DND-41 (cell line): ENCODE measurements around the gene BHMT2.

Source experiments
- ATAC-seq: fragments of 200-7000 bp; cut with Tn5 transposase; 3 replicates; pipeline ENCODE4 v1.9.1; 2021; ENCODE audit warnings: low read depth; ENCODE audit not compliant: insufficient read depth
- DNase-seq: peaks from one replicate; pipeline ENCODE4 v3.0.0-alpha.2; 2020
- H2AFZ ChIP-seq: 2 replicates; pipeline ENCODE4 v1.6.0; 2012; ENCODE audit warnings: low read depth, low read length
- H3K27ac ChIP-seq: 2 replicates; pipeline ENCODE4 v1.5.1; 2012; ENCODE audit warnings: low read length, inconsistent platforms
- H3K27me3 ChIP-seq: fragments of 200-600 bp; sonication (generic); 2 replicates; pipeline ENCODE4 v1.6.0; 2012; ENCODE audit warnings: low read length, mild to moderate bottlenecking, inconsistent platforms; ENCODE audit not compliant: insufficient read depth, poor library complexity
- H3K36me3 ChIP-seq: 2 replicates; pipeline ENCODE4 v1.5.1; 2012; ENCODE audit warnings: low read length, inconsistent platforms; ENCODE audit not compliant: insufficient read depth
- H3K4me1 ChIP-seq: 2 replicates; pipeline ENCODE4 v1.5.1; 2012; ENCODE audit warnings: mild to moderate bottlenecking, low read length; ENCODE audit not compliant: insufficient read depth
- H3K4me2 ChIP-seq: 2 replicates; pipeline ENCODE4 v1.6.0; 2012; ENCODE audit warnings: mild to moderate bottlenecking, moderate library complexity, low read length, inconsistent platforms; ENCODE audit not compliant: insufficient read depth
- H3K4me3 ChIP-seq, 2 experiments: fragments of 200-600 bp in 1 of 2; shearing (Covaris generic) in 1 of 2; 2 replicates each; pipeline ENCODE4 v1.5.1; 2012 to 2016; ENCODE audit warnings: inconsistent platforms in 2 of 2, low read length in 2 of 2, mild to moderate bottlenecking in 2 of 2, low read depth in 1 of 2, moderate library complexity in 1 of 2
- H3K79me2 ChIP-seq: 2 replicates; pipeline ENCODE4 v1.6.0; 2012; ENCODE audit warnings: low read length, inconsistent platforms; ENCODE audit not compliant: insufficient read depth
- H3K9ac ChIP-seq: 2 replicates; pipeline ENCODE4 v1.6.0; 2012; ENCODE audit warnings: low read depth, mild to moderate bottlenecking, inconsistent platforms, low read length, moderate library complexity
- H3K9me3 ChIP-seq: 2 replicates; pipeline ENCODE4 v1.5.1; 2012; ENCODE audit warnings: low read length, moderate library complexity, mild to moderate bottlenecking, inconsistent platforms; ENCODE audit not compliant: insufficient read depth, severe bottlenecking
- H4K20me1 ChIP-seq: 2 replicates; pipeline ENCODE4 v1.6.0; 2012; ENCODE audit warnings: low read length; ENCODE audit not compliant: insufficient read depth
- EZH2 ChIP-seq: IDR thresholded peaks from 3 replicates; pipeline ENCODE4 v1.6.1; 2012; ENCODE audit warnings: borderline replicate concordance, low read depth, mild to moderate bottlenecking, moderate library complexity, low read length, inconsistent platforms; ENCODE audit not compliant: severe bottlenecking
- TF ChIP-seq, protein P1 (sequence below): IDR thresholded peaks from 2 replicates; pipeline ENCODE4 v1.5.1; 2012; ENCODE audit warnings: borderline replicate concordance, low read length, moderate library complexity, mild to moderate bottlenecking; ENCODE audit not compliant: poor library complexity, severe bottlenecking; ENCODE audit errors: extremely low read depth

BHMT2 gene

DNA sequence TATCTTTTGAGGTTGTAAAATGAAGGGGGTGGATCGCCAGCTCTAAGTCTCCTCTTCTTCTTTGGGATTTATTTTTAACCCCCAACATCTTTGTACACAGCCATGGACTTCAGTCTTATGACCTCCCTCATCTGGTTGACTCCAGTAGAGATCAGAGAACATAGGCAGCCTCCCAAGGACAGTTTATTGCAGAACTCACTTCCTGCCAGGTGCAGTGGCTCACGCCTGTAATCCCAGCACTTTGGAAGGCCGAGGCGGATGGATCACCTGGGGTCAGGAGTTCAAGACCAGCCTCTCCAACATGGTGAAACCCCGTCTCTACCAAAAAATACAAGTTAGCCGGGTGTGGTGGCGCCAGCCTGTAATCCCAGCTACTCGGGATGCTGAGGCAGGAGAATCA lies 39.2 kb downstream of the BHMT2 start:
- ATAC-seq (no peak), DNase-seq (no peak)
- no peak overlapping the region for H3K27ac ChIP-seq
- no peak overlapping the region for H2AFZ ChIP-seq
- H3K27me3 ChIP-seq, result no peaks in the 10 kb centered on the region
- no peaks in the 10 kb centered on the region for H3K79me2 ChIP-seq
- TF ChIP-seq EZH2, result no peak
- TF ChIP-seq, protein P1, sequence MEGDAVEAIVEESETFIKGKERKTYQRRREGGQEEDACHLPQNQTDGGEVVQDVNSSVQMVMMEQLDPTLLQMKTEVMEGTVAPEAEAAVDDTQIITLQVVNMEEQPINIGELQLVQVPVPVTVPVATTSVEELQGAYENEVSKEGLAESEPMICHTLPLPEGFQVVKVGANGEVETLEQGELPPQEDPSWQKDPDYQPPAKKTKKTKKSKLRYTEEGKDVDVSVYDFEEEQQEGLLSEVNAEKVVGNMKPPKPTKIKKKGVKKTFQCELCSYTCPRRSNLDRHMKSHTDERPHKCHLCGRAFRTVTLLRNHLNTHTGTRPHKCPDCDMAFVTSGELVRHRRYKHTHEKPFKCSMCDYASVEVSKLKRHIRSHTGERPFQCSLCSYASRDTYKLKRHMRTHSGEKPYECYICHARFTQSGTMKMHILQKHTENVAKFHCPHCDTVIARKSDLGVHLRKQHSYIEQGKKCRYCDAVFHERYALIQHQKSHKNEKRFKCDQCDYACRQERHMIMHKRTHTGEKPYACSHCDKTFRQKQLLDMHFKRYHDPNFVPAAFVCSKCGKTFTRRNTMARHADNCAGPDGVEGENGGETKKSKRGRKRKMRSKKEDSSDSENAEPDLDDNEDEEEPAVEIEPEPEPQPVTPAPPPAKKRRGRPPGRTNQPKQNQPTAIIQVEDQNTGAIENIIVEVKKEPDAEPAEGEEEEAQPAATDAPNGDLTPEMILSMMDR, result no peak
- H3K4me2 ChIP-seq, result no peak overlapping the region
- H3K9me3 ChIP-seq, result no peaks in the 10 kb centered on the region
- peaks cover 18% of the 10 kb centered on the region for H3K4me1 ChIP-seq
- H4K20me1 ChIP-seq, result no peaks in the 10 kb centered on the region
- H3K4me3 ChIP-seq, result no peak overlapping the region
- H3K9ac ChIP-seq, result no peak overlapping the region
- H3K36me3 ChIP-seq, result no peaks in the 10 kb centered on the region

DNA sequence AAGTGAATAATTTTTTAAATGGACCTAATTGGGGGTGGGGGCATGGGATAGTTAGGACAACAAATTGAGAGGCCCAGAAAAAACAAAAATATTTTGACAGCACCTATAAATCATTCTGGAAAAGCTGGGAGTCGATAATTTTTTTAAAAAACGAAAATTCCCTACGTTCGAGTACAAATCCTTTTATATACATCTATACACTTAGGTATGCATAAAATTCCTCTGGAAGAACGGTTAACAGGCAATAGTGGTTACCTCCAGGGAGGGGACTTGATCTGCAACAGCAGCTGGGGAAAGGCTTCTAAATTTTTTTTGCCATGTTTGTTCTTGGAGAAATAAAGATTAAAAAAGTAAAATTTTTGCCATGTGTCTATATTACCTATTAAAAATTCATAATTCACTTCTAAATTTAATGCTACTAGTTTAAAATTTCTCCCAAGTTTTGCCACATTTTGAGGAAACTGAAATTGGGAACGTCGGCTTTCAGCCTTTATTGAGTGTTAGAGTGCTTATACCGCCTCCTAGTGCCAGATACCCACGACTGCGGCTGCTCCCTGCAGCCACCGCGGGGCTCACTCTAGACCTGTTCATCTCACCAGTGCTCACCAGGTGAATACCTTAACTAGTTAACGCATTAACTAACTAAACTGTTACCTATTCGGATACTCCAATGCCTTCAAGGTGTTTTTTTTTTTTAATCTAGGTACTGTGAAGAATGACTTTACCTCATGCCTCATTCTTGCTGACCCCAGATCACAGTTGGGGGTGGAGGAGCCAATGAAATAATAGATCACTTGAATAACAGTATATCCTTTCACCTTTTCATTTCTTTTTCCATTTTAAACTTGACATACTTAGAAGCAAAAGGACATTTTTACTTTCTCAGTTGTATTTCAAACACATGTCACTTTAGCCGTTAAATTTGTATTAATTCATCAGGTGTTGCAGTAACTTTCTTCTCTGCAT lies 40.2 kb downstream of the BHMT2 start:
- H3K4me2 ChIP-seq, result no peak overlapping the region
- H3K27me3 ChIP-seq, result no peaks in the 10 kb centered on the region
- H4K20me1 ChIP-seq, result no peaks in the 10 kb centered on the region
- no peaks in the 10 kb centered on the region for H3K79me2 ChIP-seq
- H3K4me1 ChIP-seq, result peaks cover 18% of the 10 kb centered on the region
- TF ChIP-seq EZH2, result no peak
- TF ChIP-seq, protein P1, result peak; percentile 41
- no peak overlapping the region for H3K9ac ChIP-seq
- H3K36me3 ChIP-seq, result no peaks in the 10 kb centered on the region
- DNase-seq, result no peak
- no peak overlapping the region for H3K4me3 ChIP-seq
- no peak overlapping the region for H3K27ac ChIP-seq
- H3K9me3 ChIP-seq, result no peaks in the 10 kb centered on the region
- ATAC-seq, result no peak
- no peak overlapping the region for H2AFZ ChIP-seq

DNA sequence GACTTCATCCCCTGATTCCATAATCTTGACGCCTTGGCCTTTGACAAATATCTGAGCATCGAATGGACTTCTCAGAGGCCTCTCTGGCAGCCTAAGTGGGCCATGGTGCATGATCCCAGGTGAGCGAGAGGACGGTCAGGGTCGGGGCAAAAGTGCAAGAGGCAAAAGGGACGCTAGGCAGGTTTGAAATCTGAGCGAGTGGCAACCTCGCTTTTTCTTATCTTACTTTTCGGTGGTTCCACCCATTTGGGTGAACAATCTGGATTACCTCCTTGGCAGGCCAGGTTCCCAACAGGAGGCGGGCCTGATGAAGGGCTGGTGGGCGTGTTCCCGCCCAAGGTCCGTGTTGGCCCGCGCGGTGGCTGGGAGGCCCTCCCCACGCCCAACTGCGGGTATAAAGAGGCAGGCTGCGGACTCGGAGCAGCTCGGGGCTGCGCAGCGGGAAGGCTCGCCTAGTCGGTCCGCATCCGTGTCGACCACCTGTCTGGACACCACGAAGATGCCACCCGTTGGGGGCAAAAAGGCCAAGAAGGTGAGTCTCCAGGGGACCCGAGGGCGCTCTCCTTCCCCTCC lies 41.9 kb downstream of the BHMT2 start, which contains the start of gene BHMT:
BHMT (plus strand) TSS at position 423 of the 573 bp plus-strand sequence; CDS start at position 500, 77 bp downstream.
- no peak for TF ChIP-seq EZH2
- TF ChIP-seq, protein P1, result no peak
- Histone ChIP-seq H3K4me1 (peaks cover 18% of the 10 kb centered on the region), H4K20me1 (no peaks in the 10 kb centered on the region), H3K27ac (no peak within 1 kb of the TSS), H3K9ac (no peak within 1 kb of the TSS), H3K27me3 (no peaks in the 10 kb centered on the region), H3K36me3 (no peaks in the 10 kb centered on the region), H3K4me2 (no peak within 1 kb of the TSS), H3K9me3 (no peaks in the 10 kb centered on the region), H3K79me2 (no peaks in the 10 kb centered on the region), H2AFZ (no peak within 1 kb of the TSS), H3K4me3 (no peak within 1 kb of the TSS)
- DNase-seq (no peak), ATAC-seq (no peak)
